Superior temporal gyrus (tissue), 1 donor: ENCODE results near the gene VPS33B.

ENCODE experiments used
- DNase-seq: peaks from one replicate; pipeline ENCODE4 v3.0.0-alpha.2; 2016; ENCODE audit errors: extremely low spot score

Gene VPS33B

GRCh38 chr15:90952901-90953677 lies 69.3 kb downstream of the VPS33B start:
- DNase-seq, result no peak

- no peak for DNase-seq
These were observed 71.7 kb downstream of the VPS33B start for GRCh38 chr15:90950676-90951075.

- no peak for DNase-seq
These were observed 72.3 kb downstream of the VPS33B start for GRCh38 chr15:90949979-90950675.
